ENCODE measurements around the gene GAPT.

Gene GAPT

DNA sequence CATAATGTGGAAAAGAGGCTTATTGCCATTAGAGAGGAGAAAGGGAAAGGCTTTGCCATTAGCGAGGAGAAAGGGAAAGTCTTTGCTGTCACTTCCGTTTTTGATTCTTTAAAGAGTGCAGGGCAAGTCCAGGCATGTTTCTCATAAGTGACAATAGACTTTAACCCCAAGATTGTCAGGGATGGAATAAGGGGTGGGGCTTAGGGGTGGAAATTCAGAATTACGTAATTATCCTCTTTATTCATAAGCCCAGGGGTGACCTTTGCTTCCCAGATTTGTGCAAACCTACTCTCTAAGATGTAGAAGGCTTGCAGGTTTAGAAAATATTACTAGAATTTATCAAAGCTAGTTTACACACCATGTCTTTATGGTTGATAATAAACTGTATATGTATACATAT lies 29.1 kb upstream of the GAPT start:
- DNase-seq (ENCODE audit: low read depth): no peak

DNA sequence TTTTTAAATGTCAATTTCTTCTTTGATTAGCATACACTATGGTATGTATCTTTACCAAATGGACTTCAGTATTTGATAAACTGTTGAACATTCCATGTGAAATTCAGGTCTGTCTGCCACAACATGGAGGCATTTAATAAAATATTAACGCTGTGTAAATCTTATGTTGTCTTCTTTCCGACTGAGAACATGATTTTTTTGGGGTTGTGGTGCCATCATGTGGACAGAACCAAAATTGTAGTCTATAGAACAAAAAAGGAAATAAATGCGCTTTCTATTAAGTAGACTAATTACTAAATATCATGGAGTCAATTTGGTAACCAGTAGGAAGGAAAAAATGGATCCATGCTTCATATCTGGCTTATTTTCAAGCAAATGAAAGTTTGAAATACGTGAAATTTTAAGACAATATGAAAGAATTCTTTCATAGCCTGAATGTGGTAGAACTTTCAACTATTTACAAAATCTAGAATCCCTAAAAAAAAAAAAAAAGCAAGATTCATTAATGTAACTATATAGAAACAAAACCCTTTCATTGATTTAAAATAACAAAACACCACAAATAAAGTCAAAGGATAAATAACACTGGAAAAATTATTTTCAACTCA lies 28.5 kb upstream of the GAPT start:
- DNase-seq (ENCODE audit: low read depth): no peak

DNA sequence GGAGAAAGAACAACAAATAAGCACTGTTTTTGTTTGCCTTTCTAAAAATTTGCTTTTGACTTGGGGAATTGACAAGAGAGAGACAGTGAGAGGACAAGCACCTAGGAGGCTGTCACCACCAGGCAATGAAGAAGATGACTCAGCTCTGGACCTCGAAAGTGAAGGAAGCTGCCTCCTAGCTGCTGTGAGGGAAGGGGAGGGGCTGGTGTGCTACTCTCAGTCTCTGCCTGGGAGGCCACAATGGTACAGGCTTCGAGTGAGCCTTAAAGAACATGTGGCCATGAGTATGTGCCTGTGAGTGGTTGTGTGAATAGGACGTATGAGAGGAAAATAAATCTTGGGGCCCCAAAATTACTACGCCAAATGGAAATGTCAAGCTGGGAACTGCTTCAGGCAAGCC lies 24.3 kb upstream of the GAPT start:
- DNase-seq (ENCODE audit: low read depth): no peak

DNA sequence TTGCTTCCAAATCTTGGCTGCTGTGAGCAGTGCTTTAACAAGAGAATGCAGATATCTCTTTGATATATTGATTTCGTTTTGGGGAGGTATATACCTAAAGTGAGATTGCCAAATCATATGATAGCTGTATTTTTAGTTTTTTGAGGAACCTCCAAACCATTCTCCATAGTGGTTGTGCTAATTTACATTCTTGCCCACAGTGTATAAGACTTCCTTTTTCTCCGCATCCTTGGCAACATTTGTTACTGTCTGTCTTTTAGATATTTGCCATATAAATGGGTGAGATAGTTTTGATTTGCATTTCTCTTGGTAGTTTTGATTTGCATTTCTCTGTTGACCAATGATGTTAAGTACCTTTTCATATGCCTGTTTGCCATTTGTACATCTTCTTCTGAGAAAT lies 21.3 kb upstream of the GAPT start:
- no peak for DNase-seq (ENCODE audit: low read depth)

DNA sequence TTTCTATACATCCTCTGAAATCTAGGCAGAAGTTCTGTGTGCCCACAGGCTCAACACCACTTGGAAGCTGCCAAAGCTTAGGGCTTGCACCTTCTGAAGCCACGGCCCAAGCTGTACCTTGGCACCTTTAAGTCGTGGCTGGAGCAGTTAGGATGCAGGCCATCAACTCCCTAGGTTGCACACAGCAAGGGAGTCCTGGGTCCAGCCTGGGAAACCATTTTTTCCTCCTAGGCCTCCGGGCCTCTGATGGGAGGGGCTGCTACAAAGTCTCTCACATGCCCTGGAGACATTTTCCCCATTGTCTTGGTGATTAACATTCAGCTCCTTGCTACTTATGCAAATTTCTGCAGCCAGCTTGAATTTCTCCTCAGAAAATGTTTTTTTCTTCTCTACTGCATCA lies 15.8 kb upstream of the GAPT start:
- no peak for DNase-seq (ENCODE audit: low read depth)

DNA sequence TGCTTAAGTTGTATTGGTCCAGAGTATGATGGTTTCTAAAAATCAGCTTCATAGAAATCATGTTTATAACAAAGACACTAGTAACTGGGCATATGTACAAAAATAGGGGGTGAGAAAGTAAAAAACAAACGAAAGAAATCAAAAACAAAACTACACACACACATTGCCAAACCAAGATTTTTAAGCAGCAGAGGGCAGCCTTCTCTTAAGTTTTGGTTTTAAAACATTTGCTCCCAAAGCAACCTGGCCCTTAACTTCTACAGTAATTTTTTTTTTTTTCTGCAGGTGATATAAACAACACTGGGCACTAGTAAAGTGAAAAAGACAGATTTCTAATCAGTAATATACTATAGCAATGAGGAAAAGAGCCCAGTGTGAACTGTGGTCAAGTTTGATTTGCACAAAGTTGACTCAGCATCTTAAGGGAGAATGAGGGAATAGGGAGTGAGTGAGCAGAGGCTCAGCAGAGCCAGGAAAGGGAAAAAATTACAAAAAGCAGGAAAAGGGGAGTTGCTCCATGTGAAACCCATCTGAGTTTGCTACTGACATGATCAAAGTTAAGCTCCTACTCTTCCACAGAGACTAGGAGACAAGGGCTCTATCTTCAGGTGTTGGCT lies 13.4 kb upstream of the GAPT start:
- no peak for DNase-seq (ENCODE audit: low read depth)

DNA sequence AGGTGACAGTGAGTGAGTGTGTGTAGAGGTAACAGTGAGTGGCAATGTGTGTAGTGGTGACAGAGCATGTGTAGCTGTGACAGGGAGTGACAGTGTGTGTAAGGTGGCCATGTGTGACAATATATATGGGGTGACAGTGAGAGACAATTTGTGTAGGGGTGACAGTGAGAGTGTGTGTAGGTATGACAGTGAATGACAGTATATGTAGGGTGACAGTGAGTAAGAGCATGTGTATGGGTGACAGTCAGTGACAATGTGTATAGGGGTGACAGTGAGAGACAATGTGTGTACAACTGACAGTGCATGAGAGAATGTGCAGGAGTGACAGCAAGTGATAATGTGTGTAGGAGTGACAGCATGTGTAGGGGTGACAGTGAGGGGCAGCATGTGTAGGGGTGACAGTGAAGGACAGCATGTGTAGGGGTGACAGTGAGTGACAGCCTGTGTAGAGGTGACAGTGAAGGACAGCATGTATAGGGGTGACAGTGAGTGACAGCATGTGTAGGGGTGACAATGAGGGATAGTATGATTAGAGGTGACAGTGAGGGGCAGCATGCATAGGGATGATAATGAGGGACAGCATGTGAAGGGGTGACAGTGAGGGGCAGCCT lies 10.1 kb upstream of the GAPT start:
- no peak for DNase-seq (ENCODE audit: low read depth)

- no peak for DNase-seq (ENCODE audit: low read depth)
Observed at GRCh38 chr5:58481828-58482227, 9.4 kb upstream of the GAPT start.

DNA sequence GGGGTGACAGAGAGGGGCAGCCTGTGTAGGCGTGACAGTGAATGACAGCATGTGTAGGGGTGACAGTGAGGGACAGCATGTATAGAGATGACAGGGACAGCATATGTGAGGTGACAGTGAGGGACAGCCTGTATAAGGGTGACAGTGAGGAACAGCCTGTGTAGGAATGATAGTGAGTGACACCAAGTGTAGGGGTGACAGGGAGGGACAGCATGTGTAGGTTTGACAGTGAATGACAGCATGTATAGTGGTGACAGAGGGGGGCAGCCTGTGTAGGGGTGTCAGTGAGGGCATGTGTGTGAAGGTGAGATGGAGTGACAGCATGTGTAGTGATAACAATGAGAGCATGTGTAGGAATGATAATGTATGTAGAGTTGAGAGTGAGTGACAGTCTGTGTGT lies 8.7 kb upstream of the GAPT start:
- DNase-seq (ENCODE audit: low read depth): no peak

- no peak for DNase-seq (ENCODE audit: low read depth)
Observed at GRCh38 chr5:58484505-58484904, 6.7 kb upstream of the GAPT start.

- no peak for DNase-seq (ENCODE audit: low read depth)
Observed at GRCh38 chr5:58486290-58486689, 4.9 kb upstream of the GAPT start.

DNA sequence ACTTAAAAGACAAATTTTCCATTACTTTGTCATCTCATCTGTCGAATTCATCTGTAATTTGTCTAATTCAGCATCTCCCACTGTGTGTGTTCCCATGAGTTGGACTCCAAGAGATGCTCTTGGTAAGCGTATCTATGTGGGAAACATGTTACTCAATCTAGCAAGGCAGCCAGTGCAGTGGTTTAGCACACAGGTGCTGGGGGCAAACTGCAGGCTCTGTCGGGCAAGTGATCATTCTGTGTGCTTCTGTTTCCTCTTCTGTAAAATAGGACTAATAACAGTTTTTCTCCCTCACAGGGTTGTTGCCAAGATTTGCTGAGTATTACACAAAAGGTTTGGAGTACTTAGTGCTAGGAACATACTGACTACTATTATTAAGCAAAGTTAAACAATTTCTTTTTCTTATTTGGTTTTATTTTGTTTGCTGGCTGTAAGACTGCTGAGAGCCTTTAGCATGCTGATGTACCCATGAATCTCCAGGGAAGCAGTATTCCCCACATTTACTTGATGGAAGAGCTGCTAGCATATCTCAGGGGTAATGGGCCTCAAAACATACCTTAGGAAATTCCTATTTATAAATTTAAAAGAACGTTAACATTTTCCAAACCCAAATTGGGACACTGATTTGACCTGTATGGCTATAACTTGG lies 709 bp upstream of the GAPT start:
- DNase-seq (ENCODE audit: low read depth): no peak

DNA sequence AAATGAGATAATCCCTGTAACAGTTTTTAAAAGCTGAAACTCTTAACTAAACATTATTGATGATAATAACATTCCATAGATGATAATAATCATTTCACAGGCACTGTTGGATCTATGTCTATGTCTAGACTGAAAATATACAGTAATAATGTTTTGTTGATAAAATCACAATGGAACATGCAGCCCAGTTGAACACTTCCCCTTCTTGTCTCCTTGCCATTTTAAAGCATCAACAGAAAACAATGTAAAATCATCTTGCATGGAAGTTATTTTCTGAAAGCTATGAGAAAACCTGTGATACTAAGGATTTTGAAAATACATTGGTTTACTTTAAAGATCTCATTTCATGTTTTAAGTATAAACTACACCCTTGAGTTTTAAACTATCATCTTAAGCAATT lies 1.9 kb downstream of the GAPT start:
- no peak for DNase-seq (ENCODE audit: low read depth)

DNA sequence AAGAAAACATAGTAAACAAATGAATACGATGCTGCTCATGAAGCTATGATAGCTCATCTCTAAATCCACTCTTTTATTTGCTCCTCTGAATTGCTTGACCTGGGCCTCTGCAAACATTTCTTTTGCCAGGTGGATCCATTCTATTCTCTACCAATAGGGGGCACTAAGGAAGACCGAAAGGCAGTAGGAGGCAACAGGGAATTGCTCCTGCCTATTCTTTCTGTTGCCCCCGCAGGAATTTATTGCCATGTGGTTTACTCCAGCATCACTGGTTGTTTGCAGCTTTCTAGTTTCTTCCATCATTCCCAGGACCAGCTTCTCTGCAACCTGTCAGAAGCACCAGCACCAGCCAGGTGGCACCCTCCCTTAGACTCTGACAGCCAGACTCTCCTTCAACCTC lies 5.3 kb downstream of the GAPT start:
- DNase-seq (ENCODE audit: low read depth): no peak

DNA sequence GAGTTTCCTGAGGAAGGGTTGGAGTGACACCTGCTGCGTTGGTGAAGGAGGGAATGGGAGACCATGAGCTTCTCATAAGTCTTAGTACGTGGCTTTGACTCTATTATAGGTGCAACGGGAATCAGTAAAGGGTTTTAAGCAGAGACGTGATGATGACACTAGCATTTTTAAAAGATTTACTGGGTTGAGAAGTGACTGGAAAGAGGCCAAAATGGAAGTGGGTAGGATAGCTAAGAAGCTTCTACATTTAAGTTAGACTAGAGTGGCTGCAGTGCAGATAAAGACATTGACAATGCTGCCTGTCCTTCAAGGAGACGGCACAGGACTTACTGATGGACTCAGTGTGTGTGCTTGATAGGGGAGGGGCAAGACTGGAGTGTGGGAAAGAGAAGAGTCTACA lies 6.2 kb downstream of the GAPT start:
- DNase-seq (ENCODE audit: low read depth): no peak

DNA sequence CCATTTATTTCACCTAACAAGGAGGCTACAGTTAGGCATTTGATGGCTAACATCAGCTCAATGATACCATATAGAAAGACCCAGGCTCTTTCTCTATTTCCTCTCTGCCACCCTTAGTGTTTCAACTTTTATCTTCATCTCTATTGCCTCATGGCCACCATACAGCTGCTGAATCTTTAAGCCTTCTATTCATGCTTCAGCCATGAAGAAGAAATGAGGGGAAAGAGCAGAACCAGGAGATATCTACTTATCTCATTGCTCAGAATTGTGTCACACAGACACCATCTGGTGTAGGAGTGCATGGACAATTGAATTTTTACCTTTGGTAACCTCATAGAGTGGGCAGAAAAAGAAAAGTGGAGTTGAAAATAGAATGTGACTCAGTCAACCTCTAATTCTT lies 6.7 kb downstream of the GAPT start:
- no peak for DNase-seq (ENCODE audit: low read depth)

- no peak for DNase-seq (ENCODE audit: low read depth)
Observed at GRCh38 chr5:58498340-58498942, 7.2 kb downstream of the GAPT start.

DNA sequence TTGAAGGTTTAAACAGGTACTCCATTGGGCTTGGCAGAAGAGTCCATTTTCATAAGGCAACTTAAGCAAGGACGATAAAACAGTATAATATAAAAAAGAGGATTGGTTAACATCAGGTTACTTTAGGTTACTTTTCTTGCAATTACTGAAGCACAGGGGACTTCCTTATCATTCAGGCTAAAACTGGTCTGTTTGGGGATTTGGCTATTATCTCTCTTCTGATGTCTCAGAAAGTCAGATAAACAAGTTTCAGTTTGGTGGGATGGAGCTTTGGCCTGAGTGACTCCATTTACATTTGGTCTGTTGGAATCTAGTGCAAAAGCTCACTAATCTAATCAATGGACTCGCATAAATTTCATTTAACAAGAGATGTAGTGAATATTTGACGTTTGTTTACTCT lies 8.0 kb downstream of the GAPT start:
- no peak for DNase-seq (ENCODE audit: low read depth)

DNA sequence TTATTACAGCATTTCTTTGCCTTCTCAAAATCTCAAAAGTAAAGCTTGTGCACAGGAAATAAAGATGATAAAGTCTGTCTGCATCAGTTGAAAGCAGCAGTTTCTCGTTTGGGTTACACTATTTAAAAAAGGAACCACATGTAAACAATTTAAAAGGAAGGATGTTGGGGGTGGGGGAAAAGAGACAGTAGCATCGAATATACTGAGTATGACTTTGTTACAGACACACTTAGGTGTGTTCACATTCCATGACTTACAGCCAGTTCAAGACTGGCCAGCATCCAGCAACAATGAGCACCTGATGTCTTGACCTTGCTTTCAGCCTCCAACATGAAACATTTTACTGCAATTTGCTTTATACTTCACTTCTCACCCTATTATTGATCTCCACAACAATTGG lies 8.7 kb downstream of the GAPT start:
- no peak for DNase-seq (ENCODE audit: low read depth)

DNA sequence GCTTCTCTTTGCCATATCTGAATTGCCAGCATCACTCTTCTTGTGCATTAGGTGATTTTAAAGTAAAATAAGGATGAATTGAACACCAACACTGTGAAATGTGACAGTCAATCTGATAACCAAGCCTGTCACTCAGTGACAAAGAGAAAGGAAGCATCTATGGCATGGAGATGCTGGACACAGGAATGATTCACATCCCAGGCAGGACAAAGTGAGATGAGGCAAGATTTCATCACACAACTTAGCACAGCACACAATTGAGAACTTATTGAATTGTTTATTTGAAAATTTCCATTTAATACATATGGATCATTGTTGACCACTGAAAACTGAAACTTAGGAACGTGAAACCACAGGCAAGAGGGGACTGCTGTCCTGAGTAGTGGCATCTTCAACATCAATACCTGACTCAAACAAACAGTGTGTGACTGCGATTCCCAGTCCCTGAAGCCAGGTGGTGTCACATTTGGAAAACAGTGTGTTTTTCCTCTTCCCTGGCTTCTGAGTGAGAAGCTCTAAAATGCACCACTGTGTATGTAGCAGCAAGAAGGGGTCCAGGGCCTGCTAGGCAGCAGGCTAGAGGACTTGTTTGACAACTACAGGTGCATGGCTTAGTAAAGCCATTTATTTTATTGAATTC lies 10.7 kb downstream of the GAPT start:
- DNase-seq (ENCODE audit: low read depth): no peak

DNA sequence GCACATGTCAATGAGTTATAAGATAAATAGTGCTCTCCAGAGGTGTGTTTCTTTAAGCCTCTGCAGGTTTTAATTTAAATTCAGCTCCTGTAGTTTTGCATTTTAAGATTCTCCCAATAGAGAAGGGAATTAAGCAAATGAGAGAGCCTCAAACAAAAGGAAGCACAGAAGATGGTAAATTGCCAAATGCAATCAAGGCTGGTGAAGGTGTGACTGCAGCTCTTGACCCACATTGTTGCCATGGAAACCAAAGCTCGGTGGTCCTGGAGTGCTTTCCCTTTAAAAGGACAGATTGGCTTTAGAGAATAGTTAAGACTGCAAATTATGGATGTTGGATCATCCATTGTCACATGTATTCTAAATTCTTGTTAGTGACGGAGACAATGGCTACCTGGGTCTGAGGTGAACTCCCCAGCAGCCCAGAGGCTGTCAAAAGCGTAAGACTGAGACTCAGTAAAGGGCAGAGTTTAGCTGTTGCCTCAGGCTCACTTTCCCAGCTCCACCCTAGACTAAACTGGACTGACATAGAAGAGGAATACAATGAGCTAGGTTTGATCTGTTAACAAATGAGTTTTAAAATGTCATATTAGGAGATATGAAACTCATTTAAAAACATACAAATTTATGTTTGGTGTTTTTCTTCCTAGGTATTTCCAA lies 12.3 kb downstream of the GAPT start:
- no peak for DNase-seq (ENCODE audit: low read depth)

- DNase-seq (ENCODE audit: low read depth): no peak
Observed at GRCh38 chr5:58504766-58505165, 13.5 kb downstream of the GAPT start.
